NCI-H1417 (cell line): ENCODE results near the gene PI4K2B.
"Not testable (repeated sequence)": the region's sequence is repeated elsewhere in the genome, so short reads cannot be mapped to it uniquely, and the experiment has no call there.

ENCODE experiments used
- DNase-seq, 3 experiments: peaks; one replicate each; lab custom pipeline; 2025; lab: John Stamatoyannopoulos, UW

Gene PI4K2B

GRCh38 chr4:25233737-25234389 is at the start of gene PI4K2B:
PI4K2B (plus strand) TSS chr4:25234033; CDS start chr4:25234164, 131 bp downstream.
- DNase-seq: peak; percentile 93 to 98 (median 96)

GRCh38 chr4:25184056-25184455 is 49.8 kb upstream of the PI4K2B start:
- DNase-seq: no peak

- DNase-seq: no peak
These were observed 43.4 kb upstream of the PI4K2B start for GRCh38 chr4:25190407-25190806.

- DNase-seq: no peak
These were observed 35.1 kb upstream of the PI4K2B start for GRCh38 chr4:25198713-25199112.

GRCh38 chr4:25207997-25208396 is 25.8 kb upstream of the PI4K2B start:
- no peak for DNase-seq

- DNase-seq: no peak
These were observed 24.1 kb upstream of the PI4K2B start for GRCh38 chr4:25209702-25210101.

GRCh38 chr4:25211721-25212120 is 22.1 kb upstream of the PI4K2B start:
- DNase-seq: no peak

- no peak for DNase-seq
These were observed 21.0 kb upstream of the PI4K2B start for GRCh38 chr4:25212822-25213221.

GRCh38 chr4:25213347-25213979 is 20.4 kb upstream of the PI4K2B start:
- no peak for DNase-seq

- not testable (repeated sequence) for DNase-seq
These were observed 19.1 kb upstream of the PI4K2B start for GRCh38 chr4:25214750-25215149.

GRCh38 chr4:25215511-25215910 is 18.3 kb upstream of the PI4K2B start:
- no peak for DNase-seq

- DNase-seq: no peak
These were observed 12.5 kb upstream of the PI4K2B start for GRCh38 chr4:25221377-25221776.

- peak; percentile 7 to 72 (median 44) for DNase-seq
These were observed 9.9 kb upstream of the PI4K2B start for GRCh38 chr4:25223802-25224375.

GRCh38 chr4:25229804-25230203 is 4.0 kb upstream of the PI4K2B start:
- DNase-seq: no peak

- DNase-seq: peak in 1 of 3 experiments; percentile 4
These were observed 639 bp upstream of the PI4K2B start for GRCh38 chr4:25233194-25233593.

- peak; percentile 62 to 85 (median 81) for DNase-seq
These were observed 847 bp downstream of the PI4K2B start for GRCh38 chr4:25234390-25235370.

GRCh38 chr4:25235401-25235800 is 1.6 kb downstream of the PI4K2B start:
- peak; percentile 21 to 63 (median 40) for DNase-seq

- not testable (repeated sequence) for DNase-seq
These were observed 2.2 kb downstream of the PI4K2B start for GRCh38 chr4:25236030-25236429.

- DNase-seq: no peak
These were observed 3.1 kb downstream of the PI4K2B start for GRCh38 chr4:25236971-25237370.

- DNase-seq: no peak
These were observed 4.2 kb downstream of the PI4K2B start for GRCh38 chr4:25238052-25238451.

- not testable (repeated sequence) for DNase-seq
These were observed 5.7 kb downstream of the PI4K2B start for GRCh38 chr4:25239528-25239927.

GRCh38 chr4:25240754-25241210 is 6.9 kb downstream of the PI4K2B start:
- DNase-seq: not testable (repeated sequence)
